HEK293 (cell line): Measurements from ENCODE around the gene CXCL14.

Source experiments
- CTCF ChIA-PET: fragments of 350-600 bp; formaldehyde crosslinking; extraction: SDS; loops from one replicate; lab custom pipeline; 2021; ENCODE audit warnings: antibody characterized with exemption; lab: Yijun Ruan, JAX
- POLR2A ChIA-PET: fragments of 300-600 bp; formaldehyde crosslinking; extraction: SDS; loops from one replicate; lab custom pipeline; 2020; ENCODE audit warnings: antibody characterized with exemption, inconsistent platforms; lab: Yijun Ruan, JAX
- H3K27ac ChIP-seq: fragments of 200-500 bp; sonication (Bioruptor generic); 2 replicates; pipeline ENCODE4 v1.5.1; 2014; ENCODE audit warnings: low read depth, low read length, control low read depth, inconsistent platforms; ENCODE audit errors: extremely low read depth
- H3K36me3 ChIP-seq, 2 experiments: fragments of 200-500 bp in 1 of 2; sonication (Bioruptor generic) in 1 of 2; 1 replicate in 1 of 2; 2 replicates in 1 of 2; pipeline ENCODE4 v1.5.1; 2014 to 2017; ENCODE audit warnings: inconsistent platforms in 2 of 2, low read length in 2 of 2; ENCODE audit not compliant: control insufficient read depth in 2 of 2, insufficient read depth in 1 of 2
- H3K4me1 ChIP-seq: fragments of 200-500 bp; sonication (Bioruptor generic); 2 replicates; pipeline ENCODE4 v1.5.1; 2014; ENCODE audit warnings: mild to moderate bottlenecking, low read length, inconsistent platforms; ENCODE audit not compliant: control insufficient read depth, insufficient read depth
- H3K4me3 ChIP-seq: 2 replicates; pipeline ENCODE4 v1.5.1; 2011; ENCODE audit warnings: low read depth, mild to moderate bottlenecking, control low read depth, low read length, moderate library complexity
- H3K9me3 ChIP-seq: fragments of 200-500 bp; sonication (Bioruptor generic); 2 replicates; pipeline ENCODE4 v1.5.1; 2014; ENCODE audit warnings: low read depth, low read length, inconsistent platforms; ENCODE audit not compliant: control insufficient read depth, insufficient read depth
- AEBP2 ChIP-seq: fragments of 450-650 bp; formaldehyde crosslinking; IDR thresholded peaks from 2 replicates; pipeline ENCODE4 v1.5.1; 2016; ENCODE audit warnings: missing biosample characterization, missing genetic modification characterization, borderline replicate concordance
- ATF2 ChIP-seq: fragments of 450-650 bp; formaldehyde crosslinking; IDR thresholded peaks from 2 replicates; pipeline ENCODE4 v1.5.1; 2016; ENCODE audit warnings: missing biosample characterization, missing genetic modification characterization, low read depth
- EGR2 ChIP-seq: fragments of 450-650 bp; formaldehyde crosslinking; IDR thresholded peaks from 2 replicates; pipeline ENCODE4 v1.5.1; 2016; ENCODE audit warnings: low read depth, missing biosample characterization, missing genetic modification characterization
- HOXD13 ChIP-seq: sonication (generic); formaldehyde crosslinking; IDR thresholded peaks from 2 replicates; pipeline ENCODE4 v1.8.0; 2022; ENCODE audit warnings: missing genetic modification reagents, borderline replicate concordance
- PRDM1 ChIP-seq: fragments of 450-650 bp; formaldehyde crosslinking; IDR thresholded peaks from 2 replicates; pipeline ENCODE4; 2016; ENCODE audit warnings: missing biosample characterization, missing genetic modification characterization
- REPIN1 ChIP-seq: fragments of 450-650 bp; formaldehyde crosslinking; IDR thresholded peaks from 2 replicates; pipeline ENCODE4 v1.5.1; 2017; ENCODE audit warnings: missing biosample characterization, missing genetic modification characterization, low read depth
- WT1 ChIP-seq: fragments of 450-650 bp; formaldehyde crosslinking; IDR thresholded peaks from 2 replicates; pipeline ENCODE4 v1.5.1; 2016; ENCODE audit warnings: missing biosample characterization, missing genetic modification characterization
- YY2 ChIP-seq: fragments of 450-650 bp; formaldehyde crosslinking; IDR thresholded peaks from 2 replicates; pipeline ENCODE4 v1.5.1; 2016; ENCODE audit warnings: missing biosample characterization, missing genetic modification characterization
- ZBTB48 ChIP-seq: fragments of 450-650 bp; formaldehyde crosslinking; IDR thresholded peaks from 2 replicates; pipeline ENCODE4 v1.5.1; 2016; ENCODE audit warnings: missing biosample characterization, missing genetic modification characterization
- ZBTB7A ChIP-seq: fragments of 450-650 bp; formaldehyde crosslinking; IDR thresholded peaks from 2 replicates; pipeline ENCODE4 v1.5.1; 2016; ENCODE audit warnings: low read depth, missing biosample characterization, missing genetic modification characterization
- ZFP69B ChIP-seq: fragments of 450-650 bp; formaldehyde crosslinking; IDR thresholded peaks from 2 replicates; pipeline ENCODE4 v1.5.1; 2016; ENCODE audit warnings: missing biosample characterization, missing genetic modification characterization
- ZNF10 ChIP-seq: fragments of 450-650 bp; formaldehyde crosslinking; IDR thresholded peaks from 2 replicates; pipeline ENCODE4 v1.5.1; 2017; ENCODE audit warnings: missing biosample characterization, missing genetic modification characterization
- ZNF169 ChIP-seq: fragments of 450-650 bp; formaldehyde crosslinking; IDR thresholded peaks from 2 replicates; pipeline ENCODE4 v1.5.1; 2016; ENCODE audit warnings: missing biosample characterization, missing genetic modification characterization
- ZNF2 ChIP-seq: fragments of 450-650 bp; formaldehyde crosslinking; IDR thresholded peaks from 2 replicates; pipeline ENCODE4 v1.5.1; 2016; ENCODE audit warnings: missing biosample characterization, missing genetic modification characterization
- ZNF221 ChIP-seq: fragments of 450-650 bp; formaldehyde crosslinking; IDR thresholded peaks from 2 replicates; pipeline ENCODE4 v1.5.1; 2017; ENCODE audit warnings: missing biosample characterization, missing genetic modification characterization, borderline replicate concordance
- ZNF292 ChIP-seq: fragments of 450-650 bp; formaldehyde crosslinking; IDR thresholded peaks from 2 replicates; pipeline ENCODE4 v1.5.1; 2016; ENCODE audit warnings: low read depth, missing biosample characterization, missing genetic modification characterization, borderline replicate concordance
- ZNF341 ChIP-seq: fragments of 450-650 bp; formaldehyde crosslinking; IDR thresholded peaks from 2 replicates; pipeline ENCODE4; 2016; ENCODE audit warnings: low read depth, missing biosample characterization, missing genetic modification characterization
- ZNF596 ChIP-seq: fragments of 450-650 bp; IDR thresholded peaks from 2 replicates; pipeline ENCODE4 v1.5.0; 2018; ENCODE audit warnings: missing biosample characterization, mild to moderate bottlenecking, missing genetic modification characterization, moderate library complexity
- ZNF600 ChIP-seq: fragments of 450-650 bp; formaldehyde crosslinking; IDR thresholded peaks from 2 replicates; pipeline ENCODE4 v1.5.1; 2016; ENCODE audit warnings: missing biosample characterization, missing genetic modification characterization
- ZNF654 ChIP-seq: fragments of 450-650 bp; formaldehyde crosslinking; IDR thresholded peaks from 2 replicates; pipeline ENCODE4 v1.5.1; 2016; ENCODE audit warnings: low read depth, missing biosample characterization, missing genetic modification characterization
- ZNF660 ChIP-seq: fragments of 450-650 bp; IDR thresholded peaks from 2 replicates; pipeline ENCODE4 v1.5.1; 2018; ENCODE audit warnings: missing biosample characterization, mild to moderate bottlenecking, missing genetic modification characterization
- ZNF664 ChIP-seq: fragments of 450-650 bp; formaldehyde crosslinking; IDR thresholded peaks from 2 replicates; pipeline ENCODE4 v1.5.1; 2016; ENCODE audit warnings: missing biosample characterization, missing genetic modification characterization
- ZSCAN30 ChIP-seq: fragments of 450-650 bp; IDR thresholded peaks from 2 replicates; pipeline ENCODE4 v1.5.1; 2018; ENCODE audit warnings: missing biosample characterization, mild to moderate bottlenecking, missing genetic modification characterization, moderate library complexity
- TF ChIP-seq, protein P1 (sequence below): fragments of 450-650 bp; formaldehyde crosslinking; IDR thresholded peaks from 2 replicates; pipeline ENCODE4 v1.5.1; 2016; ENCODE audit warnings: missing biosample characterization, missing genetic modification characterization
- TF ChIP-seq, protein P2 (sequence below): fragments of 450-650 bp; formaldehyde crosslinking; conservative IDR thresholded peaks from 2 replicates; pipeline ENCODE4 v1.5.1; 2016; ENCODE audit warnings: low read depth, missing biosample characterization, missing genetic modification characterization
- TF ChIP-seq, protein P3 (sequence below): fragments of 450-650 bp; IDR thresholded peaks from 2 replicates; pipeline ENCODE4 v1.5.1; 2018; ENCODE audit warnings: missing biosample characterization, mild to moderate bottlenecking, missing genetic modification characterization

Gene CXCL14

GRCh38 chr5:135564331-135564730 is 14.5 kb downstream of the CXCL14 start (continued):
- TF ChIP-seq ATF2 (tag by site-specific recombination) (no peak), ZBTB7A (no peak), ZNF664 (no peak)

DNA sequence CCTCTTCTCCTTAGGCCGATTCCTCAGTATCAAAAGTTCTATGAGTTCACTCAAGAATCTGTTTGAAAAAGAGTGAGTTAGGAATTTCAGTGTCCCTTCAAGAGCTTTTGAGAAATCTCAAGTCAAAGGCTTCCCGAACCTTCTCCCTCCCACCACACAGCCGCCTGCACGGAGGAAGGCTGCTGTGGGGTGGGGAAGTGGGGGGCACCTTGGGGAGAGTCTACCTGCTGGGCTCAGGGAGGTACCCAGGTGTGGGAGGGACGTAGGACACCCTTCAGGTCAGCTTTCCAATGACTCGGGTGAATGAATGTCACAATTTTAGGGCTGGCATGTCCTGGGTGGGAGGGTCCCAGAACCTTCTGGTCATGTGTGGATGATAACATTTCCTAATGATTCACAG is 17.5 kb downstream of the CXCL14 start:
- Histone ChIP-seq H3K36me3 (no peaks in the 10 kb centered on the region), H3K9me3 (no peaks in the 10 kb centered on the region), H3K27ac (no peak overlapping the region), H3K4me1 (no peaks in the 10 kb centered on the region), H3K4me3 (no peak overlapping the region)
- CTCF ChIA-PET, result interaction anchor here (0.5 to 17.7 kb wide), 48 partner anchors 8 to 520 kb away, joined by 3 to 575 read pairs (median 4); partner anchors contain the start of gene SLC25A48
- TF ChIP-seq WT1 (tag by site-specific recombination) (no peak), ZNF10 (no peak), ZNF169 (tag by site-specific recombination) (no peak), AEBP2 (tag by site-specific recombination) (no peak)
- TF ChIP-seq, protein P1, sequence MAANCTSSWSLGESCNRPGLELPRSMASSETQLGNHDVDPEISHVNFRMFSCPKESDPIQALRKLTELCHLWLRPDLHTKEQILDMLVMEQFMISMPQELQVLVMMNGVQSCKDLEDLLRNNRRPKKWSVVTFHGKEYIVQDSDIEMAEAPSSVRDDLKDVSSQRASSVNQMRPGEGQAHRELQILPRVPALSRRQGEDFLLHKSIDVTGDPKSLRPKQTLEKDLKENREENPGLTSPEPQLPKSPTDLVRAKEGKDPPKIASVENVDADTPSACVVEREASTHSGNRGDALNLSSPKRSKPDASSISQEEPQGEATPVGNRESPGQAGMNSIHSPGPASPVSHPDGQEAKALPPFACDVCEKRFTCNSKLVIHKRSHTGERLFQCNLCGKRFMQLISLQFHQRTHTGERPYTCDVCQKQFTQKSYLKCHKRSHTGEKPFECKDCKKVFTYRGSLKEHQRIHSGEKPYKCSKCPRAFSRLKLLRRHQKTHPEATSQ, result no peak
- POLR2A ChIA-PET, result no interaction called here

DNA sequence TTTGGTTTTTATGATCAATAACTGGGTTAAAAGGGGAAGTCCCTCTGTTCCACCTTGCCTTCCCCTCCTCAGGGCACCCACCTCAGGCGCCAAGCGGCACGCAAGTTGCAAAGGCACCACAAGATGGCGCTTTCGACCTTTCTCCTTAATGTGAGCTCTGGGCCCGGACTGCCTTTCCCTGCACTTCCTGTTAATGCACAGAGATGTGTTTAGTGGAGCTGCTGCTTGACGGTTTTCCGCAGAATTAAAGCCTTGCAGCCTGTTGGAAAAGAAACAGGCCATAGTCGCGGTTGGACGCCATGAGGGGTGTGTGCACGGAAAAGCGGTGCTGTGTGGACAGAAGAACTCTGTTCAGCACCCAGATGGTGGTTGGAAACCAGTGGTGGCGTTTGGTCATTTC is 17.9 kb downstream of the CXCL14 start:
- Histone ChIP-seq H3K36me3 (no peaks in the 10 kb centered on the region), H3K4me3 (no peak overlapping the region), H3K4me1 (no peaks in the 10 kb centered on the region), H3K9me3 (no peaks in the 10 kb centered on the region), H3K27ac (no peak overlapping the region)
- POLR2A ChIA-PET, result no interaction called here
- CTCF ChIA-PET, result interaction anchor here (0.5 to 17.7 kb wide), 49 partner anchors 7 to 385 kb away, joined by 3 to 575 read pairs (median 4); partner anchors contain the start of gene SLC25A48
- TF ChIP-seq YY2 (tag by site-specific recombination) (no peak), ZNF2 (tag by site-specific recombination) (peak; percentile 99), ZNF292 (tag by site-specific recombination) (no peak), ZSCAN30 (tag by site-specific recombination) (peak; percentile 55; the same call in 1 of the 2 replicates), ZBTB48 (tag by site-specific recombination) (no peak), PRDM1 (tag by site-specific recombination) (peak; percentile 32; the same call in 1 of the 2 replicates), ZNF660 (peak; percentile 55; the same call in 1 of the 2 replicates), WT1 (tag by site-specific recombination) (no peak), ZNF221 (tag by site-specific recombination) (no peak), ZFP69B (tag by site-specific recombination) (peak; percentile 72), ZNF596 (tag by site-specific recombination) (no peak), ZNF341 (tag by site-specific recombination) (no peak), ZNF654 (tag by site-specific recombination) (peak; percentile 93), HOXD13 (CRISPR knock-in tag) (no peak), ZNF600 (tag by site-specific recombination) (no peak), EGR2 (tag by site-specific recombination) (no peak), REPIN1 (tag by site-specific recombination) (no peak)
- TF ChIP-seq, protein P2, sequence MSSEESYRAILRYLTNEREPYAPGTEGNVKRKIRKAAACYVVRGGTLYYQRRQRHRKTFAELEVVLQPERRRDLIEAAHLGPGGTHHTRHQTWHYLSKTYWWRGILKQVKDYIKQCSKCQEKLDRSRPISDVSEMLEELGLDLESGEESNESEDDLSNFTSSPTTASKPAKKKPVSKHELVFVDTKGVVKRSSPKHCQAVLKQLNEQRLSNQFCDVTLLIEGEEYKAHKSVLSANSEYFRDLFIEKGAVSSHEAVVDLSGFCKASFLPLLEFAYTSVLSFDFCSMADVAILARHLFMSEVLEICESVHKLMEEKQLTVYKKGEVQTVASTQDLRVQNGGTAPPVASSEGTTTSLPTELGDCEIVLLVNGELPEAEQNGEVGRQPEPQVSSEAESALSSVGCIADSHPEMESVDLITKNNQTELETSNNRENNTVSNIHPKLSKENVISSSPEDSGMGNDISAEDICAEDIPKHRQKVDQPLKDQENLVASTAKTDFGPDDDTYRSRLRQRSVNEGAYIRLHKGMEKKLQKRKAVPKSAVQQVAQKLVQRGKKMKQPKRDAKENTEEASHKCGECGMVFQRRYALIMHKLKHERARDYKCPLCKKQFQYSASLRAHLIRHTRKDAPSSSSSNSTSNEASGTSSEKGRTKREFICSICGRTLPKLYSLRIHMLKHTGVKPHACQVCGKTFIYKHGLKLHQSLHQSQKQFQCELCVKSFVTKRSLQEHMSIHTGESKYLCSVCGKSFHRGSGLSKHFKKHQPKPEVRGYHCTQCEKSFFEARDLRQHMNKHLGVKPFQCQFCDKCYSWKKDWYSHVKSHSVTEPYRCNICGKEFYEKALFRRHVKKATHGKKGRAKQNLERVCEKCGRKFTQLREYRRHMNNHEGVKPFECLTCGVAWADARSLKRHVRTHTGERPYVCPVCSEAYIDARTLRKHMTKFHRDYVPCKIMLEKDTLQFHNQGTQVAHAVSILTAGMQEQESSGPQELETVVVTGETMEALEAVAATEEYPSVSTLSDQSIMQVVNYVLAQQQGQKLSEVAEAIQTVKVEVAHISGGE (tag by site-specific recombination), result peak; percentile 67
- TF ChIP-seq, protein P3, sequence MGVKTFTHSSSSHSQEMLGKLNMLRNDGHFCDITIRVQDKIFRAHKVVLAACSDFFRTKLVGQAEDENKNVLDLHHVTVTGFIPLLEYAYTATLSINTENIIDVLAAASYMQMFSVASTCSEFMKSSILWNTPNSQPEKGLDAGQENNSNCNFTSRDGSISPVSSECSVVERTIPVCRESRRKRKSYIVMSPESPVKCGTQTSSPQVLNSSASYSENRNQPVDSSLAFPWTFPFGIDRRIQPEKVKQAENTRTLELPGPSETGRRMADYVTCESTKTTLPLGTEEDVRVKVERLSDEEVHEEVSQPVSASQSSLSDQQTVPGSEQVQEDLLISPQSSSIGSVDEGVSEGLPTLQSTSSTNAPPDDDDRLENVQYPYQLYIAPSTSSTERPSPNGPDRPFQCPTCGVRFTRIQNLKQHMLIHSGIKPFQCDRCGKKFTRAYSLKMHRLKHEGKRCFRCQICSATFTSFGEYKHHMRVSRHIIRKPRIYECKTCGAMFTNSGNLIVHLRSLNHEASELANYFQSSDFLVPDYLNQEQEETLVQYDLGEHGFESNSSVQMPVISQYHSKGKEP (tag by site-specific recombination), result peak; percentile 95
